Ovary (tissue), 9 donors: Measurements from ENCODE around the gene DACT2. TPM values are rescaled to one million over a fixed set of nuclear protein-coding genes. Genes with fewer than 3 reads are reported as not detected.

ENCODE experiments used
- DNase-seq, 5 donors: peaks; one replicate each; pipeline ENCODE4 v3.0.0-alpha.2; 2019 to 2020
- H3K27ac ChIP-seq, 2 donors: fragments of 200-600 bp; one replicate each; pipeline versions ENCODE4 v1.5.1 to v1.8.0; 2019 to 2022
- H3K27me3 ChIP-seq: fragments of 200-600 bp; one replicate; pipeline ENCODE4 v1.8.0; 2022
- H3K36me3 ChIP-seq: fragments of 200-600 bp; sonication (generic); one replicate; pipeline ENCODE4 v1.5.1; 2019
- H3K4me1 ChIP-seq: one replicate; pipeline ENCODE4 v1.8.1; 2013; ENCODE audit warnings: mild to moderate bottlenecking, moderate library complexity; ENCODE audit not compliant: insufficient read depth
- H3K4me3 ChIP-seq: fragments of 200-600 bp; sonication (generic); one replicate; pipeline ENCODE4 v1.5.1; 2017
- H3K9me3 ChIP-seq, 2 donors: fragments of 200-600 bp in 1 of 2; sonication (generic) in 1 of 2; one replicate each; pipeline versions ENCODE4 v1.5.1 to v1.8.1; 2013 to 2019; ENCODE audit warnings: mild to moderate bottlenecking in 1 of 2, moderate library complexity in 1 of 2
- CTCF ChIP-seq, 3 donors: fragments of 450-650 bp in 2 of 3; fragments of 200-600 bp in 1 of 3; IDR thresholded peaks; one replicate each; pipeline versions ENCODE4 v1.5.1 to v1.8.0; 2016 to 2022; ENCODE audit warnings: antibody characterized with exemption in 3 of 3, mild to moderate bottlenecking in 1 of 3
- EP300 ChIP-seq: sonication (generic); formaldehyde crosslinking; IDR thresholded peaks from one replicate; pipeline ENCODE4 v1.6.1; 2017; ENCODE audit warnings: antibody characterized with exemption
- POLR2A ChIP-seq: fragments of 450-650 bp; IDR thresholded peaks from one replicate; pipeline ENCODE4 v1.6.1; 2017; ENCODE audit warnings: antibody characterized with exemption, mild to moderate bottlenecking, moderate library complexity
- WGBS, 3 donors: extraction: QIAGEN DNeasy Blood & Tissue Kit in 1 of 3; methylation state at CpG; one replicate each; pipeline versions ENCODE4 v1.1.5 to v1.1.7; 2013 to 2017; 5-methylcytosine and 5-hydroxymethylcytosine counted together
- intact Hi-C, 4 donors: fragments of 100-400 bp; cut with DNase I; formaldehyde crosslinking; loops; one replicate each; pipeline versions ENCODE4 v1.11.0 to v1.15.1; 2022 to 2023
- polyA plus RNA-seq, 2 donors: library from polyadenylated mRNA; stranded (reverse); fragments of 200-250 nt in 1 of 2; fragments of 350-450 nt in 1 of 2; fragmentation: Illumina TruSeq in 1 of 2; extraction: RNeasy Lipid Tissue Mini Kit (QIAGEN cat#74804) in 1 of 2; gene quantifications; one replicate each; pipeline ENCODE4 v1.2.3, GENCODE V29; 2013 to 2014
- total RNA-seq, 7 donors: library from RNA; depleted of rRNA in 2 of 7; stranded (reverse); fragments of >200 nt in 2 of 7; fragmentation: NEBNext Ultra II Directional in 3 of 7; extraction: Animal tissue kit (Norgen Biotek cat#: 25700) in 3 of 7; gene quantifications; one replicate each; pipeline versions ENCODE4 v1.1.0 to v1.2.4, GENCODE V29; 2016 to 2023
- donor health status: DM: no; HTN: no; CAD: no; lungs with moderate emphysema.
- donor health status: DM: no; HTN: no; CAD: no.
- donor health status: Bipolar disorder and iron deficiency.
- donor health status: DM: yes; HTN: yes; CAD: no.
- donor health status: DM: no; HTN: no; CAD: no.
- donor health status: DM: yes; HTN: yes; CAD: no.

The DACT2 gene
- total and polyA plus RNA-seq, 9 donors: 0.17 to 4.4 (median 0.71) TPM; not detected in 2

GRCh38 chr6:168299541-168300511 lies 19.8 kb downstream of the DACT2 start:
- no peak overlapping the region for H3K4me3 ChIP-seq
- no peaks in the 10 kb centered on the region for H3K9me3 ChIP-seq
- TF ChIP-seq EP300 (no peak), POLR2A (no peak), CTCF (IDR thresholded peaks at IDR 0.05) (no peak)
- 90 to 92% (median 92%) methylated on average over 28 of the region's 28 CpGs for WGBS, 3 donors
- no peak overlapping the region for H3K27ac ChIP-seq
- no peaks in the 10 kb centered on the region for H3K4me1 ChIP-seq
- H3K36me3 ChIP-seq: no peaks in the 10 kb centered on the region
- intact Hi-C loops: no loop called here
- no peaks in the 10 kb centered on the region for H3K27me3 ChIP-seq
- no peak for DNase-seq

- intact Hi-C loops: no loop called here
- no peak for TF ChIP-seq EP300
- TF ChIP-seq POLR2A: no peak
- no peak for TF ChIP-seq CTCF (IDR thresholded peaks at IDR 0.05)
- Histone ChIP-seq H3K27ac (no peak overlapping the region), H3K4me1 (no peaks in the 10 kb centered on the region), H3K36me3 (no peaks in the 10 kb centered on the region), H3K9me3 (no peaks in the 10 kb centered on the region), H3K27me3 (no peaks in the 10 kb centered on the region), H3K4me3 (no peak overlapping the region)
- WGBS, 3 donors: 77 to 85% (median 78%) methylated on average over 13 of the region's 13 CpGs
- no peak for DNase-seq
These were observed 21.9 kb downstream of the DACT2 start for GRCh38 chr6:168297643-168298042.

- Histone ChIP-seq H3K4me1 (no peaks in the 10 kb centered on the region), H3K9me3 (no peaks in the 10 kb centered on the region), H3K4me3 (no peak overlapping the region), H3K27ac (no peak overlapping the region), H3K36me3 (no peaks in the 10 kb centered on the region), H3K27me3 (no peaks in the 10 kb centered on the region)
- DNase-seq: no peak
- TF ChIP-seq CTCF (IDR thresholded peaks at IDR 0.05): no peak
- intact Hi-C loops: no loop called here
- 64 to 76% (median 67%) methylated on average over 7 of the region's 7 CpGs for WGBS, 3 donors
These were observed 24.7 kb downstream of the DACT2 start for GRCh38 chr6:168294901-168295300.

- WGBS, 3 donors: 73 to 77% (median 75%) methylated on average over 26 of the region's 26 CpGs
- Histone ChIP-seq H3K27me3 (no peaks in the 10 kb centered on the region), H3K9me3 (no peaks in the 10 kb centered on the region), H3K4me1 (no peaks in the 10 kb centered on the region), H3K27ac (no peak overlapping the region), H3K4me3 (no peak overlapping the region), H3K36me3 (no peaks in the 10 kb centered on the region)
- TF ChIP-seq CTCF (IDR thresholded peaks at IDR 0.05): no peak
- no peak for TF ChIP-seq POLR2A
- no peak for TF ChIP-seq EP300
- intact Hi-C loops: no loop called here
- DNase-seq: no peak
These were observed 25.7 kb downstream of the DACT2 start for GRCh38 chr6:168293636-168294530.
